Measurements from ENCODE around the gene KLRK1. TPM values are rescaled to one million over a fixed set of nuclear protein-coding genes. Genes with fewer than 3 reads are reported as not detected.

The KLRK1 gene
- total and polyA plus RNA-seq, 2 of the 4 experiments (the other 2 are of a cell fraction), result not detected

GRCh38 chr12:10362325-10362724 is 27.5 kb downstream of the KLRK1 start:
- Histone ChIP-seq H3K18ac (ENCODE audit: low read depth, low read length) (no peak overlapping the region), H2BK5ac (ENCODE audit: low read depth, low read length, poor library complexity, severe bottlenecking) (no peak overlapping the region), H4K20me1 (ENCODE audit: insufficient read depth, low read length) (no peaks in the 10 kb centered on the region), H2BK15ac (ENCODE audit: low read depth, low read length) (no peak overlapping the region), H3K9ac (ENCODE audit: low read depth, low read length) (no peak overlapping the region), H3K23ac (ENCODE audit: low read depth, low read length) (no peak overlapping the region), H3K14ac (replicated peaks; ENCODE audit: low read depth, low read length) (no peak overlapping the region), H3K27me3 (ENCODE audit: control insufficient read depth, insufficient read depth, low read length) (no peaks in the 10 kb centered on the region), H3K4ac (ENCODE audit: low read depth, low read length) (no peak overlapping the region), H3K9me1 (ENCODE audit: insufficient read depth, low read length) (no peaks in the 10 kb centered on the region), H2BK120ac (ENCODE audit: low read depth, low read length) (no peak overlapping the region), H3K27ac (ENCODE audit: insufficient read depth, low read length) (no peak overlapping the region), H3K56ac (ENCODE audit: extremely low read depth, insufficient read depth, low read length) (no peak overlapping the region), H4K91ac (ENCODE audit: insufficient read depth, low read depth, low read length) (no peak overlapping the region), H3K4me1 (ENCODE audit: control insufficient read depth, insufficient read depth, low read length) (peaks cover 24% of the 10 kb centered on the region), H3K36me3 (ENCODE audit: control insufficient read depth, insufficient read depth, low read length) (no peaks in the 10 kb centered on the region), H3K4me2 (ENCODE audit: low read depth, low read length) (no peak overlapping the region), H2AK5ac (ENCODE audit: low read depth, low read length) (no peak overlapping the region), H3K79me1 (ENCODE audit: low read depth in 1 of 2, low read length in 2 of 2) (no peaks in the 10 kb centered on the region), H2AFZ (replicated peaks; ENCODE audit: low read length, poor library complexity) (no peak overlapping the region), H3K4me3 (ENCODE audit: insufficient read depth, low read depth, low read length) (no peak overlapping the region), H4K5ac (ENCODE audit: low read depth, low read length) (no peak overlapping the region), H2BK20ac (ENCODE audit: low read depth, low read length) (no peak overlapping the region), H4K8ac (ENCODE audit: low read depth in 2 of 2, low read length in 2 of 2) (no peak overlapping the region), H2AK9ac (replicated peaks; ENCODE audit: low read depth, low read length, poor library complexity) (no peak overlapping the region), H3K9me3 (ENCODE audit: control insufficient read depth, insufficient read depth, low read length) (no peaks in the 10 kb centered on the region)
- ATAC-seq (ENCODE audit: low read depth), result no peak
- no CpG with 5 or more reads among the region's 3 CpGs for WGBS, 2 experiments (ENCODE audit: extremely low coverage in 2 of 2, insufficient read length in 1 of 2)
- intact Hi-C loops (cut with micrococcal nuclease) (no loop called here), dilution Hi-C loops (cut with HindIII; ENCODE audit: low sequenced_read_pairs, unreplicated experiment) (no loop called here), in situ Hi-C loops (cut with MboI; ENCODE audit: low sequenced_read_pairs) (no loop called here)
- ChIA-PET CTCF (no interaction called here), POLR2A (ENCODE audit: unreplicated experiment) (no interaction called here)
- no peak for DNase-seq
- TF ChIP-seq CTCF (conservative IDR thresholded peaks at IDR 0.05; ENCODE audit: low read depth, low read length), result no peak
- TF ChIP-seq CHD1 (IDR thresholded peaks at IDR 0.05; ENCODE audit: low read depth, low read length), result no peak
- TF ChIP-seq MAZ (IDR thresholded peaks at IDR 0.05; ENCODE audit: borderline replicate concordance, low read depth, low read length), result no peak
- TF ChIP-seq BHLHE40 (IDR thresholded peaks at IDR 0.05; ENCODE audit: low read depth, low read length), result no peak
- TF ChIP-seq SMC3 (IDR thresholded peaks at IDR 0.05; ENCODE audit: low read depth, low read length), result no peak
- TF ChIP-seq, protein P1, sequence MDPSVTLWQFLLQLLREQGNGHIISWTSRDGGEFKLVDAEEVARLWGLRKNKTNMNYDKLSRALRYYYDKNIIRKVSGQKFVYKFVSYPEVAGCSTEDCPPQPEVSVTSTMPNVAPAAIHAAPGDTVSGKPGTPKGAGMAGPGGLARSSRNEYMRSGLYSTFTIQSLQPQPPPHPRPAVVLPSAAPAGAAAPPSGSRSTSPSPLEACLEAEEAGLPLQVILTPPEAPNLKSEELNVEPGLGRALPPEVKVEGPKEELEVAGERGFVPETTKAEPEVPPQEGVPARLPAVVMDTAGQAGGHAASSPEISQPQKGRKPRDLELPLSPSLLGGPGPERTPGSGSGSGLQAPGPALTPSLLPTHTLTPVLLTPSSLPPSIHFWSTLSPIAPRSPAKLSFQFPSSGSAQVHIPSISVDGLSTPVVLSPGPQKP (IDR thresholded peaks at IDR 0.05; ENCODE audit: borderline replicate concordance, low read depth, low read length), result no peak
- no peak for TF ChIP-seq RAD21 (IDR thresholded peaks at IDR 0.05; ENCODE audit: low read length)
- TF ChIP-seq, protein P2, sequence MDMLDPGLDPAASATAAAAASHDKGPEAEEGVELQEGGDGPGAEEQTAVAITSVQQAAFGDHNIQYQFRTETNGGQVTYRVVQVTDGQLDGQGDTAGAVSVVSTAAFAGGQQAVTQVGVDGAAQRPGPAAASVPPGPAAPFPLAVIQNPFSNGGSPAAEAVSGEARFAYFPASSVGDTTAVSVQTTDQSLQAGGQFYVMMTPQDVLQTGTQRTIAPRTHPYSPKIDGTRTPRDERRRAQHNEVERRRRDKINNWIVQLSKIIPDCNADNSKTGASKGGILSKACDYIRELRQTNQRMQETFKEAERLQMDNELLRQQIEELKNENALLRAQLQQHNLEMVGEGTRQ (IDR thresholded peaks at IDR 0.05; ENCODE audit: low read depth, low read length), result no peak
- no peak for TF ChIP-seq FOS (IDR thresholded peaks at IDR 0.05; ENCODE audit: low read depth, low read length)
- TF ChIP-seq RCOR1 (IDR thresholded peaks at IDR 0.05; ENCODE audit: insufficient replicate concordance, low read length), result no peak
- no peak for TF ChIP-seq NFE2L2 (IDR thresholded peaks at IDR 0.05; ENCODE audit: low read depth, low read length)
- no peak for TF ChIP-seq POLR2A (IDR thresholded peaks at IDR 0.05; ENCODE audit: low read depth, low read length)
- TF ChIP-seq MXI1 (IDR thresholded peaks at IDR 0.05; ENCODE audit: borderline replicate concordance, low read depth, low read length), result no peak
- no peak for TF ChIP-seq MAFK (IDR thresholded peaks at IDR 0.05; ENCODE audit: low read depth, low read length)
- no peak for TF ChIP-seq RFX5 (IDR thresholded peaks at IDR 0.05; ENCODE audit: low read depth, low read length)
- no TSS peak for BruUV-seq (replicated peaks)
